GM23248 (cell line): ENCODE data around the gene CORO2B.

Experiments used
- EZH2 ChIP-seq: fragments of 200-600 bp; sonication (generic); IDR thresholded peaks from 2 replicates; pipeline ENCODE4 v1.6.1; 2018; ENCODE audit warnings: antibody characterized with exemption, mild to moderate bottlenecking; ENCODE audit not compliant: insufficient read depth, poor library complexity, severe bottlenecking
- EZH2phosphoT487 ChIP-seq: fragments of 200-600 bp; sonication (generic); IDR thresholded peaks from 2 replicates; pipeline ENCODE4 v1.6.1; 2018; ENCODE audit warnings: antibody characterized with exemption, moderate library complexity, mild to moderate bottlenecking, low read depth; ENCODE audit not compliant: insufficient read depth

DNA sequence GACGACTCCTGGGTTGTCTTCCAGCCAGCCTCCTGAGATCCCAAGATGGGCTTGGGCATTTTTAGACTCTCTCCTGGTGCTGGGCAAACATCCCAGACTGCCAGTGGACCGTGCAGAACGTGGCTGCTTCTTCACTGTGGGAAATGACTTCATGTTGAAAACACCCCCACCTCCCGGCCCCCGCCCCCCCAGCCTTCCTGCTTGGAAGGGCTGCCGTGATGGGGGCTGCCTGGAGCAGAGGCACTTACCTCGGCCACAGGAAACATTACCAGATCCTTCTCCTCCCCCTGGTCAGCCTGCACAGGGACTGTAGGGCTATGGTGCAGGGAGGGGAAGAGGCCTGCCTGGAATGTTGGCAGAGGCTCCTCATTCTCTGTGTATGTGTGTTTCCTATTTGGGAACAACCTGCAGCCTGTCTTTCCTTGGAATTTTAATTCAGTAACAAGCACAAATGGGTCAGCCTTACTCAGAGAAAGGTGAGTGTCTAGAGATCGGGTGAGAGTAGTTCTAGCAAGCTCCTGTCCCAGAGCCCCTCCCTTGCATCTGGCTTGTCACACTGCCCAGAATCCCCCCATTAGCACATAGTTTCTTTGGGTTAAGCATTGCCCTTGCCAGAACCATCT, 151.1 kb downstream of the CORO2B start:
- TF ChIP-seq EZH2phosphoT487: no peak
- no peak for TF ChIP-seq EZH2
